Measurements from ENCODE around the gene OR52L1.

Gene OR52L1

DNA sequence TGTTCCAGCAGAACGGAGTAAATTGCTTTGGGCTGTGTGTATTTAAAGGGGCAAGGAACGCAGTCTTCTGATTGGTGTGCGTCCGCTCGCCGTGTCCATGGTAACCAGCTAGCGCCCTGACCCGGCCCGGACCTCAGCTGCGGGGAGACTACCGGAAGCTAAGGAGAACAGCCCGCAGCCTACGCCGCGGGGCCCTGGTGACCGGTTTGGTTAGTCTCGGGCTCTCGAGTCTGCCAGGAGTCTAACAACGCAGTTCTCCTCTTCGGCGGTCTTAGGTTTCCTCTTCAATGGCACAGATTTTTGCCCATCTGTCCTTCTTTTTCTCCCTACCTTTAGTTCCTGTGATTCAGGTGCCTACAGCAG is 48.2 kb downstream of the OR52L1 start:
- no peak for DNase-seq

DNA sequence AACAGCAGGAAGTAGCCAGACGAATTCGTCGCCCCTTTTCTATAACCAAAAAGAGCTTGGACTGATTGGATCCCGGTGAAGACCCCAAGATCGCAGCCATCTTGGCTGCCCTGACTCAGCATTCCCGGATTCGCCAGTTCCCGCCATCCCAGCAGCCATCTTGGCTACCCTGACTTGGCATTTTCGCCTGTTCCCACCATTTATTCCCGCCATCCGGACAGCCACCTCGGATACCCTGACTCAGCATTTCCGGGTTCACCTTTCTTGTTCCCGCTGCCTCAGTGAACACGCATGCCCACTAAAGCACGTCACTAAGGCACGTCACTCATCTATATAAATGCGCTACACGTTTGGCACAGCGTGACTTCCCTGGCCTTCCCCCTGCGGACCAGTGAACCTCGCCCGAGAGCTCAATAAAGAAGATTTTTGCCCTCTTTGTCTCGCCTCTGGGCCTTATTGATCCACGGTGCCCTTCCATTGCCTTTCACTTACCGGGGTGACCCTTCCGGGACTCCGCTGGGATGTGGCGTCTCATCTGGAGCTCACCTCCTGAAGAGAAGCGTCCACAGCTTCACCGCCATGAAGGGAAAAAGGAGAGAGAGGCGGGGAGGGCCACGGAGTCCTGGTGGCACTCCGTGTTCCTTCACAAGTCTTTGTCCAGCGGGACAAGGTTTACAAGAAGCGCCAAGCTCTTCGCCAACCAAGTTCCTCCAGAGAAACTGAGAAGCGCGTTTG is 48.8 kb downstream of the OR52L1 start:
- no peak for DNase-seq

Measured in inflammatory macrophage treated with lipopolysaccharide for 1 hour (primary cell).